LoVo (cell line): ENCODE results near the gene CLCN5.
"Not testable (repeated sequence)": the region's sequence is repeated elsewhere in the genome, so short reads cannot be mapped to it uniquely, and the experiment has no call there.

Experiments
- DNase-seq: peaks from one replicate; pipeline ENCODE4 v3.0.0-alpha.2; 2016; ENCODE audit warnings: low spot score

The CLCN5 gene

GRCh38 chrX:49996474-49996873 lies 74.1 kb downstream of the CLCN5 start:
- DNase-seq: no peak

GRCh38 chrX:49999087-49999486 lies 76.7 kb downstream of the CLCN5 start:
- no peak for DNase-seq

DNA sequence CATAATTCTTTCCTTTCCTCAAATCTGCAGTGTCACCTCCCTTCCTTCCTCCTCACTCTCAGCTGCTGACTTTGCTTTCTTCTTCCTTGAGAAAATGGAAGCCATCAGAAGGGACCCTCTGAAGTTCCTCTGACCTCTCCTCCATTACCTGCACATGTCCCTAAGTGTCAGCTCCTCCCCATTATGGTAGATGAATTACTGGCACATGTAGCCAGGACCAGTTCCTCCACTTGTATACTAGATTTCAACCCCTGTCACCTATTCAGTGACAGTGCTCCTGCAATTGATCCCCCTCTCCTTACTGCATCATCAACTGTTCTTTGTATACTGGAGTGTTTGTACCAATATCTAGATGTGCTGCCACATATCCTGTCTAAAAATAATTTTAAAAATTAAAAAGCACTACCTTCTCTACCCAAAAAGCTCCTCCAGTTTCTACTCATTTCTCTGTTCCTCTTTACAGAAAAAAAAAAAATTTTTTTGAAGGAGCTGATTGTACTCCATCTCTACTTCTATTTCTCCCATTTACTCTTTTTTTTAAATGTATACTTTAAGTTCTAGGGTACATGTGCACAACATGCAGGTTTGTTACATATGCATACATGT lies 78.6 kb downstream of the CLCN5 start:
- no peak for DNase-seq

DNA sequence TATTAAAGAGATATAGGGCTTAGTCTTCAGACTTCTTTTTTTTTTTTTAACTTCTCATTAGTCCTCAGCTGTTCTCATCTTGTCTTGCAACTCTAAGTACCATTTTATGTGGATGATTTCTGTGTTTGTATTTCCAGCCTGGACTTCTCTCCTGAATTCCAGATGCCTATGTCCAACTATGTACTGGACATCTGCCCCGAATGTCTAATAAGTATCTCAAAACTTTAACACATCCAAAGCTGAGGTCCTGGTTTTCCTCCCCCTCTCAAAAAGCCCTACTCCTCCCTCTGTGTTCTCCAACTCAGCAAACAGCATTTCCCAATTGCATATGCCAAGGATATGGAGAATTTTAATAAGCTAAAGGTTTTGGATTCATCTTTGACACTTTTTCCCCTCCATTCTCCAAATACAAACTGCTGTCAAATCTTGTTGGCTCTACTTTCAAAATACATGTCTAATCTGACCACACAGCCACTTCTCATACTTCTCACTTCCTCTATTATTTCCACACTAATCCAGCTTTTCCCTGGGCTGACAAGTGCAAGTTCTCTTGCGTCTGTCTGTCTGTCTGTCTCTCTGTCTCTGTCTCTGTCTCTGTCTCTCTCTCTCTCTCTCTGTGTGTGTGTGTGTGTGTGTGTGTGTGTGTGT lies 79.8 kb downstream of the CLCN5 start:
- no peak for DNase-seq

DNA sequence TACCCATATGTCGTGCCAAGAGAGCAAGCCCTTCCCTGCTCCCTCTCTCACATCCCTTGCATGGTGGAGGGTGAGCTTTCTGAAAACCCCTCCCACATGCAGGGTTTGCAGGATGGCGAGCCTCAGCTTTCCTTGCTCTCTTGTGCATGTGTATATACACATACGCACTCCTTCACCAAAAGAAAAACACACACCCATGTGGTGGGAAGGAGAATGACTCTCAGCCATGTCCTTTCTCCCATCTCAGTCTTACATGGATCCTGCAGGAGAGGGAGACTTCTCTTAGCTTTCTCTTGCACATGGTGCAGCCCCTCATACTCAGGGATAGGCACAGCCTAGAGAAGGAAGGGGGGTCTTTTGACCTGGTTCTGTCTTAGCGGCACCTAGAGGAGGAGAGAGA lies 81.1 kb downstream of the CLCN5 start:
- DNase-seq: no peak

GRCh38 chrX:50003927-50004326 lies 81.5 kb downstream of the CLCN5 start:
- DNase-seq: no peak

DNA sequence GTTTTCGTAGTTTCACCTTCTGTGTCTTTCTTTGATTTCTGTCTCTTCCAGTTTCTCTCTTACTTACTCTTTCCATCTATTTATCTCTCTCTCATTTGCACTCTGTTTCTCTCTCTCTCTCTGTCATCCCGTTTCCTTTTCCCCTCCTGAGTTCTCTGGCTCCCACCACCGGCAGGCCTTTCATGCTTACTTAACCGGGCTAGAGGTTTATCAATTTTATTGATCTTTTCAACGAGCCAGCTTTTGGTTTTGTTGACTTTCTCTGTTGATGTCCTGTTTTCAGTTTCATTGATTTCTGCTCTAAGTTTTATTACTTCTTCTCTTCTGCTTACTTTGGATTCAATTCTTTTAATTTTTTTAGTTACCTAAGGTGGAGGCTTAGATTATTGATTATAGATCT lies 103.2 kb downstream of the CLCN5 start:
- DNase-seq: not testable (repeated sequence)

DNA sequence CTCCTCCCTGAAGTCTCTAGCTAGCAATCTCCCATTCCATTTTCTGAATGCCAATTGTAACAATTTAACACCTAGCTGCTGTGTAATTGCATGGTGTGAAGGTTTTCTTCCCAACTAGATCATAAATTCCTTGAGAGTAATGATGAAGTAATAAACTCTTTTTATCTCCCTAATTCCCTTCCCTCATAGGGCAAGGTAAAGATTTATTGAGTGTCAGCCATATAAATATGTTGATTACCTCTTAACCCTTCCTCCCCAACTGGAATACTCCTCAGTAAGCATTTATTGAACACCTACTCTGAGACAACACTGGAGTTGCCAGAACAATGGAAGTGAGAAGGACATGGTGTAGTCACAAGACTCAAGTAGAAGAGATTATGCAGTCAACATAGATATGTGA lies 112.7 kb downstream of the CLCN5 start:
- DNase-seq: no peak

DNA sequence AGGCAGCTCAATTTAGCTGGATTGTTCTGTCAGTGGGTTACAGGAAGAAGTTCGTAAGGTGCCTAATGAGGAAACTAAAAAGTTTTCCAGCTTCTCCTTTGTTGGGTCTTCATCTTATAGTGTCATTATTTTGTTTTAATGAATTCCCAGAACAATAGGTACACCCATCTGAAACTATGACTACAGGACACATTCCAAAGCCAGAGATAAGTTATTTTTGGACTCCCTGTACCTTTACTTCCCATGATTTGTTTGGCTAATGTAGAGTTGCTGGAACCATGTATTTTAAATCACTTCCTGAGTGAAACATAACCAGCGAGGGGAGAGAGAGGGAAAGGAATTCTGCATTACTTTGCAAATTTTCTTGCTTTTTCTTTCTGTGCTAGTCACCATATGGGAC lies 114.0 kb downstream of the CLCN5 start:
- DNase-seq: no peak

DNA sequence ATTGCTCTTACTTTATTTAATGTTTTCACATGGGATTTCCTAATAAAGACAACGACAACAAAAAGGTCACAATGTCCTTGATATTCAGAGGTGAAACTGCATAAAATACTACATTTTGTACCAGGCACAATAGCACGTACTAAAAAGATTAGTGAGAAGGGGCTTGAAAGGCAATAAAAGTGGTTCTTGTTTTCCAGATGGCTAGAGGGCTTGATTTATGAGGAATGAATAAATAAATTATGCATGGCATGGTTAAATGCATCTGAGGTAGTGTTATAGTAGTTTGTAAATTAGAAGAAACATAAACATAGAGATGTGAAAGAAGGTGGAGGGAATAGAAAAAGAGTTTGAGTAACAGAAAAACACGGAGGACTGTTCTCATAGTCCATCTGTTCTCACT lies 123.4 kb downstream of the CLCN5 start:
- DNase-seq: no peak

GRCh38 chrX:50049228-50049627 lies 126.8 kb downstream of the CLCN5 start:
- DNase-seq: no peak

DNA sequence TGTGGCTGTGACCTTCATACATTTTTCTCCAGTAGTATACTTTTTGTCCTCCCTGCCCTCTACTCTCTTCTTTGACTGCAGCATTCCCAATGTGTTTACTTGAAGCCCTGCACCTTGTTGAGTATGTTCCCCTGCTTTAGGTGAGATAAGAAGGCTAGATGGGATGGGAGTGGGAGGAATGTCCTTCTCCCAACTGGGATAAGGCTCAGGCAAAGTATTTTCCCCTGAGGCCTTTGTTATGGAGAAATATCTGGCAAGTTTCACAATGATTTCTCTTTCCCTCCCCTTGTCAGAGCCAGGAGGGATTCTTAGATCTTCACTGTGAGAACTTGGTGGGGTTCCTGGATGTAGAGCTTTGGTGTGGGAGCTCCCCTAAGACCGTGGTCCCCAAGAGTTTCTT lies 131.8 kb downstream of the CLCN5 start:
- no peak for DNase-seq

DNA sequence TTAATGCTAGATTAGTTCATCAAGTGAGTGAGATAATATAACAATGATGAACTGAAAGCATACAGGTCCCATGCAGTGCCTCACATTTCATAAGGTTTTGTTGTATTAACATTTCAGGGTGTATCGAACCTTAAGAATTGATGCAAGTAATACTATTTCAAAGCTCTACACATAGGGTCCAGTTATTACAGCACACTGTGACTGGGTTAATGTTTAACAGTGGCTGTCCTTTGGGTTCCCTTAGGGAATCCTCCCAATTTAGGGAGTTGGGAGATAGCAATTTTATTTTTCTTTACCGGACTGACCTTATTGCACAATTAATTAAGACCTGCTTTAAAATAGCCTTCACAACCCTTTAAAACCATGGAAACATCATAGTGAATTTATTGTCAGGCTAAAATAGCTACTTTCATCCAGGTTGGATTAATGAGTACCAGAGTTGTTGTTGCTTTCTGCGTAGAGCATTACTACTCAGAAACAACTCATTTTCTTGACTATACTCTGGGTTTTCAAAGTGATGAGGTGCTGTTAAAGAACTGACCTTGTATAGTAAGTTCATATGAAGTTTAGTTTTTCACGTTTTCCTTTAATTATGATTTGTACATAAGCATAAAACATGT lies 144.0 kb downstream of the CLCN5 start:
- DNase-seq: no peak

DNA sequence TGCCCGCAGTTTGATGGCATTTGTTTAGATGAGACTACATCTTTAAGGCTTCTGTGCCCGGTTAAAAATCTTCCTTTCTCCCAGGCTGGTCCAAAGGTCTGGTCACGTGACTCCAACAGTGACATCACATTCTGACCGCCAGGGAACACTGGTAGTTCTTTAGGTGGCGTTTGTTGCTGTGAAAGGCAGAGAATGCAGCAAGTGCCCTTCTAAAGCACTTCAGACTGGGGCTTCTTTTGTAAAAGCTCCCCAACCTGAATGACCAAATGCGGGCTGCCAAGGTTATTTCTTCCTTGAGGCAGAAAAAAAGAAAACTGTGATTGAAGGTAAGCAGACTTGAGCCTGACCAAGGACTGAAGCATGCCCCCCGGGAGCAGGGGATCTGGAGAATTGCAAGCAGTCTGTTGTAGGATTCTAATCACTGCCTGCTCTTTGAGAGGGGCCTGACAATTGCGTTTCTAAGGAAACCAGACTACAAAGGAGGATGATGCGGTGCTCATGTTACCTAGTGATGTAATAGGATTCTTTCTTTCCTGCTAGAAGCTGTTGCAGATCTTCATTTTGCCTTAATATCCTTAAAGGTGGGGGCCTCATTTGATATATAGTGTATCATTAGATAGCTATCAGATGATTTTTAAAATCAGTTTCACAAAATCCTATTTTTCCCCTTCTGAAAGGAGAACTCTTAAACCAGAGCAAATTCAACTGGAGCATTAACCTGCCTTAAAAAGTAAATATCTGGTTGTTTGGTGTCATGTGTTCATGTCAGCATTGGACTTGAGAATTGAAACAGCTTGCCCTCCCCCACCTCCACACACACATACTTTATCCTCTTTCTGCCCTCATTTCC lies 145.3 kb downstream of the CLCN5 start:
- no peak for DNase-seq

- DNase-seq: no peak
These were observed 145.8 kb downstream of the CLCN5 start for GRCh38 chrX:50068285-50068563.

- no peak for DNase-seq
These were observed 146.5 kb downstream of the CLCN5 start for GRCh38 chrX:50068893-50069292.

DNA sequence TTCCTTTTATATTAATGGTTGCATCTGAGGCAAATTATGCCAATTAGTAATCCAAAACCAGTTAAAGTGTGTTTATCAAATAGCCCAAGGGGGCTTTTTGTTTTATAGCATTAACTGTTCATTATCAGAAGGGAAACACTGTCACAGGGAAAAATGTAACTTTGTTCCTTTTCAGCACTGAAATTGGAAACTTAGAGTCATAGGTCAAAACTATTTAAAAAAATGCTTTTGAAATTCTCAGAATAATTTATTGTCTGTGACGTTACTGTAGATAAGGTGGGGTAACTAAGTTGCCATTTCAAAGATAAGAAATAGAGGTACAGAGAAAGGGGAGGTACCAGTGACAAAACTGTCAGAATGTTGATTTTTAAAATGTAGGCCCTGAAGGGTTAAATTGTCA lies 149.1 kb downstream of the CLCN5 start:
- no peak for DNase-seq

- DNase-seq: no peak
These were observed 149.7 kb downstream of the CLCN5 start for GRCh38 chrX:50072110-50072509.

GRCh38 chrX:50073601-50074000 lies 151.2 kb downstream of the CLCN5 start:
- no peak for DNase-seq

DNA sequence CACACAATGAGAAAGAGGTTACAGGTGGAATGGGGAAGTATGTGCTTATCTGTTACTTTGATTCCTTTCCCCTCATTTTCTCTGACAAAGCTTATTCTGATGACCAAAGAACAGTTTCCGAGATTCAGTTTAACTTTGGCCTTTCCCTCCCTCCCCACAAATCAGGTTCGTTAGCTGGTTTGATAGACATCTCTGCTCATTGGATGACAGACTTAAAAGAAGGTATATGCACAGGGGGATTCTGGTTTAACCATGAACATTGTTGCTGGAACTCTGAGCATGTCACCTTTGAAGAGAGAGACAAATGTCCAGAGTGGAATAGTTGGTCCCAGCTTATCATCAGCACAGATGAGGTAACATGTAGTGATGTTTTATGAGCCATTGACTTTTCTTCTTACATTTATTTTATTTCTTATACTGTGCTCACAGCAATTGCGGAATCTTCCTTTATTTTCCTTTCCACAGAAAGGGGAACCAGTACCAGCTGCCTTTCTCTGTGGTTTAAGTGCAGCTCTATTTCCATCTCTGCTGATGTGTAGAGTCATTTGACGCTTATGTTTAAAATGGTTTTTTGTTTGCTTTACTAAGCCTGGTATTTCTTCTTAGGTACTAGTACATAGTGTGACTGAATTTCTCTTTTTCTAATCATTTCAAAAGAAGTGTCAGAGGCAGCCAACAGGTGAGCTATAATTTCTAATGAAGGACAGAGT lies 153.4 kb downstream of the CLCN5 start:
- no peak for DNase-seq

- no peak for DNase-seq
These were observed 159.0 kb downstream of the CLCN5 start for GRCh38 chrX:50081282-50081889.

GRCh38 chrX:50082741-50083140 lies 160.3 kb downstream of the CLCN5 start:
- no peak for DNase-seq
